Karpas-422 (cell line): ENCODE measurements around the gene FSIP1. TPM values are rescaled to one million over a fixed set of nuclear protein-coding genes. Genes with fewer than 3 reads are reported as not detected.

Experiments used
- DNase-seq: peaks from one replicate; pipeline ENCODE4 v3.0.0-alpha.2; 2015
- H2AFZ ChIP-seq: fragments of 200-600 bp; sonication (generic); 2 replicates; pipeline ENCODE4 v1.6.1; 2014; ENCODE audit warnings: antibody characterized with exemption, low read length, mixed read lengths
- H3K27ac ChIP-seq: fragments of 200-600 bp; sonication (generic); 2 replicates; pipeline ENCODE4 v1.5.1; 2014; ENCODE audit warnings: mild to moderate bottlenecking, low read length, moderate library complexity
- H3K27me3 ChIP-seq: fragments of 200-600 bp; sonication (generic); 2 replicates; pipeline ENCODE4 v1.6.1; 2014; ENCODE audit warnings: low read length, mixed read lengths
- H3K36me3 ChIP-seq: fragments of 200-600 bp; sonication (generic); 2 replicates; pipeline ENCODE4 v1.6.1; 2014; ENCODE audit warnings: low read length, mixed read lengths; ENCODE audit not compliant: insufficient read depth
- H3K4me1 ChIP-seq: fragments of 200-600 bp; sonication (generic); 2 replicates; pipeline ENCODE4 v1.6.1; 2014; ENCODE audit warnings: mild to moderate bottlenecking, low read length, mixed read lengths
- H3K4me2 ChIP-seq: fragments of 200-600 bp; sonication (generic); 2 replicates; pipeline ENCODE4 v1.6.1; 2014; ENCODE audit warnings: low read length, low read depth, mild to moderate bottlenecking; ENCODE audit not compliant: poor library complexity, severe bottlenecking
- H3K4me3 ChIP-seq: fragments of 200-600 bp; sonication (generic); 2 replicates; pipeline ENCODE4 v1.5.1; 2014; ENCODE audit warnings: mild to moderate bottlenecking, antibody characterized with exemption, low read length, mixed read lengths
- H3K79me2 ChIP-seq: fragments of 200-600 bp; sonication (generic); 2 replicates; pipeline ENCODE4 v1.6.1; 2014; ENCODE audit warnings: mild to moderate bottlenecking, low read length, mixed read lengths
- H3K9ac ChIP-seq: fragments of 200-600 bp; sonication (generic); 2 replicates; pipeline ENCODE4 v1.6.0; 2014; ENCODE audit warnings: low read length
- H3K9me2 ChIP-seq: fragments of 200-600 bp; sonication (generic), shearing (Covaris generic); replicated peaks from 2 replicates; pipeline ENCODE4 v1.6.0; 2014; ENCODE audit warnings: mild to moderate bottlenecking, low read length, moderate library complexity; ENCODE audit not compliant: insufficient read depth
- H3K9me3 ChIP-seq: fragments of 300-700, 200-600 bp; sonication (generic); 2 replicates; pipeline ENCODE4 v1.6.1; 2014; ENCODE audit warnings: low read length, mixed read lengths
- H4K20me1 ChIP-seq: fragments of 200-600 bp; sonication (generic); 2 replicates; pipeline ENCODE4 v1.6.1; 2014; ENCODE audit warnings: mild to moderate bottlenecking, antibody characterized with exemption, low read length, low read depth; ENCODE audit not compliant: insufficient read depth
- total RNA-seq: library from RNA; depleted of rRNA; stranded (reverse); fragments of >200 nt; shearing (Covaris generic); gene quantifications from 2 replicates; pipeline ENCODE4 v1.2.3, GENCODE V29; 2014; ENCODE audit warnings: low replicate concordance

The FSIP1 gene
- total RNA-seq, 1 experiment from 2014 or later: 0.07 TPM

DNA sequence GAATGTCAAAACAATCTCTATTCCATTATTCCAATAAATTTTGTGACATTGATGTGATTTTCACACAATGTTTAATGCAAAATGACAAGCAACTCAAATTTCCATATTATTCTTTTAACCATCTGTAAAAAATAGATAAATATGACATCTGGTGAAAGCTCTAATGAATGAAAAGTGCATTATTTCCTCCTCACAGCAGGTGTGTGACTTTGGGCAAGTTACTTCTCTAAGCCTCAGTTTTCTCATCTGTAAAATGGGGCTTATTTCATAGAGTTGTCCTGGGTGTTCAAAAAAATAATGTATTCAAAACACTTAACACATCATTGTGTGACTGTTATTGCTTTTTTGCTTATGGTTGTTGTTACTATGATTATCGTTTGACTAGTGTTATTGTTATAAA is 131.3 kb downstream of the FSIP1 start:
- Histone ChIP-seq H3K9me3 (no peaks in the 10 kb centered on the region), H3K4me3 (no peak overlapping the region), H3K9me2 (no peaks in the 10 kb centered on the region), H4K20me1 (no peaks in the 10 kb centered on the region), H3K27ac (no peak overlapping the region), H3K27me3 (no peaks in the 10 kb centered on the region), H3K4me1 (no peaks in the 10 kb centered on the region), H2AFZ (no peak overlapping the region), H3K9ac (no peak overlapping the region), H3K79me2 (no peaks in the 10 kb centered on the region), H3K4me2 (no peak overlapping the region), H3K36me3 (no peaks in the 10 kb centered on the region)
- no peak for DNase-seq

DNA sequence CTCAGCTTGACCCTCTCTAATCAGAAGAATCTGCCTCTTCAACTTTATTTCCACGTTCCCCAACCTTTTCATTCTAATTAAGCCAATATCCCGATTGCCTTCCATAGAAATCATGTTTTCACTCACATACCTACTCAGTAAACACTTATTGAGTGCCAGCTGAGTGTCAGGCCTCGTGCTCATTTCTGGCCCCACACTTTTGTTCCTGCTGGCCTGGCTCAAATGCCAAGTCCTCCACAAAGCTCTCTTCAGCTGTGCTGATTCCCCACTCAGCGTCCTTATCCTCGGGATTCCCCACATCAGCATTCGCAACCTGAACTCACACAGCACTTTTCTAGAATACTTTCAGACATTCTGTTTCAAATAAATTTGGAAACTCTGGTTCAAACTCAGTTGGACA is 132.9 kb downstream of the FSIP1 start:
- Histone ChIP-seq H4K20me1 (no peaks in the 10 kb centered on the region), H3K4me2 (no peak overlapping the region), H3K79me2 (no peaks in the 10 kb centered on the region), H3K27ac (no peak overlapping the region), H3K27me3 (no peaks in the 10 kb centered on the region), H3K4me3 (no peak overlapping the region), H3K36me3 (no peaks in the 10 kb centered on the region), H3K4me1 (no peaks in the 10 kb centered on the region), H3K9me2 (no peaks in the 10 kb centered on the region), H3K9ac (no peak overlapping the region), H3K9me3 (no peaks in the 10 kb centered on the region), H2AFZ (no peak overlapping the region)
- DNase-seq: no peak

DNA sequence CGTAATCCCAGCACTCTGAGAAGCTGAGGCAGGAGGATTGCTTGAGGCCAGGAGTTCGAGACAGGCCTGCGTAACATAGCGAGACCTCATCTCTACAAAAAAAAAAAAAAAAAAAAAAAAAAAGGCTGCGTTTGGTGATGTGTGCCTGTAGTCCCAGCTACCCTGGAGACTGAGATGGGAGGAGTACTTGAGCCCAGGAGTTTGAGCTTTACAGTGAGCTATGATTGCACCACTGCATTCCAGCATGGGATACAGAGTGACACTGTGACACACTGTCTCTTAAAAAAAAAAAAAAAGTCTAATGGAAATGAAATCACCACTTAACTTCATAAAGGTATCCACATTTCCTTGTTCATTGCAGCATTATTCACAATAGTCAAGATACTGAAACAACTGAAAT is 136.2 kb downstream of the FSIP1 start:
- H3K9me3 ChIP-seq: no peaks in the 10 kb centered on the region
- H3K27me3 ChIP-seq: no peaks in the 10 kb centered on the region
- no peaks in the 10 kb centered on the region for H3K4me1 ChIP-seq
- no peaks in the 10 kb centered on the region for H3K79me2 ChIP-seq
- H2AFZ ChIP-seq: no peak overlapping the region
- H3K9ac ChIP-seq: no peak overlapping the region
- H3K4me2 ChIP-seq: no peak overlapping the region
- DNase-seq: no peak
- H3K27ac ChIP-seq: no peak overlapping the region
- H3K36me3 ChIP-seq: no peaks in the 10 kb centered on the region
- no peaks in the 10 kb centered on the region for H3K9me2 ChIP-seq
- no peak overlapping the region for H3K4me3 ChIP-seq
- H4K20me1 ChIP-seq: no peaks in the 10 kb centered on the region

DNA sequence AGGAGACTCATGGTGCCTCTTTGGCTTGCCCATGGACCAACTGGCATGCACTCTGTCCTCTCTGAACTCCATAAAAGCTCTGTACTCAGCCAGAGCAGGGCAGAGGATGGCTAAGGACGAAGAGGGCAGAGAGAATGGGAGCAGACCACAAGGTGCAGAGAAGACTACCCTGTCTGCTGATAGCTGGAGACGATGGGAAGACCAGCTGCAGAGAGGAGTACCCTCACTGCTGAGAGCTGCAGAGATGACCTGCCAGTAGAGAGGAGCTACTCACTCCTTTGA is 136.7 kb downstream of the FSIP1 start:
- H2AFZ ChIP-seq: no peak overlapping the region
- H3K27ac ChIP-seq: no peak overlapping the region
- no peaks in the 10 kb centered on the region for H3K9me3 ChIP-seq
- H3K27me3 ChIP-seq: no peaks in the 10 kb centered on the region
- no peaks in the 10 kb centered on the region for H3K36me3 ChIP-seq
- no peak overlapping the region for H3K9ac ChIP-seq
- H3K4me2 ChIP-seq: no peak overlapping the region
- no peaks in the 10 kb centered on the region for H3K4me1 ChIP-seq
- no peak for DNase-seq
- no peaks in the 10 kb centered on the region for H3K9me2 ChIP-seq
- no peaks in the 10 kb centered on the region for H4K20me1 ChIP-seq
- no peak overlapping the region for H3K4me3 ChIP-seq
- no peaks in the 10 kb centered on the region for H3K79me2 ChIP-seq

DNA sequence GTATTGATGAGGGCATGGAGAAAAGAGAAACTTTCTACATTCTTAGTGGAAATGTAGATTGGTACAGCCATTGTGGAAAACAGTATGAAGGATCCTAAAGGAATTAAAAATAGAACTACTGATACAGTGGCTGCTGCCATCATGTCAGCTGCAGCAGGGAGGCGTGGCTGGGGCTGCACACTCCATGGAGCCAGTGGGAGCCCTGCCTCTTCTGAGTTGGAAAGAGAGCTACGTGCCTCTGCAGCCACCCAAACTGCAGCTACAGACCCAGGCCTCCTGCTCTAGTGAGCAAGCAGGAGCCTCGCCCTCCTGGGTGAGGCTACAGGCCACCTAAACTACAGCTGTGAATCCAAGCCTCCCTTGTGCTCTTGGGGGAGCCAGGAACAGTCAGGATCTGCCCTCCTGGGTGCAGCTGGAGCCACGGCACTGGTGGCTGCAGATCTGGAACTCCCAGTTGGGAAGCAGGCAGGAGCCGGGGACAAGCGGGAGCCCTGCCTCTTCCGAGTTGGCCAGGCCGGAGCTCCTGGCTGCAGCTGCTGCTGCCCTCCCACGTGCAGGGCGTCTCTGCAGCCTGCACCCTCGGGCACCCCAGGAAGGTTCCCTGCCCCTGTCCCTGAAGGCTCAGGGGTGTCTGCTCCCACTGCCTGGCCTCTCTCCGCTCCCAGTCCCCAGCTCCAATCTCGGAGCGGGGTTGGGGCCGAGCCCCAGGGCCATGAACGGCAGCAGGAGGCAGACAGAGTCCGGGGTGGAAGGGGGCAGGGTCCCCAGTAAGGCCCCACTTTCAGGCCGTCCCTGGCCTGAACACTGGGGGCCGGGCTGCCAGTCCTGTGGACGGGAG is 137.3 kb downstream of the FSIP1 start:
- Histone ChIP-seq H3K27ac (no peak overlapping the region), H3K4me3 (no peak overlapping the region), H4K20me1 (no peaks in the 10 kb centered on the region), H3K9ac (no peak overlapping the region), H3K4me1 (no peaks in the 10 kb centered on the region), H3K4me2 (no peak overlapping the region), H3K27me3 (no peaks in the 10 kb centered on the region), H3K9me2 (no peaks in the 10 kb centered on the region), H2AFZ (no peak overlapping the region), H3K79me2 (no peaks in the 10 kb centered on the region), H3K9me3 (no peaks in the 10 kb centered on the region), H3K36me3 (no peaks in the 10 kb centered on the region)
- no peak for DNase-seq

DNA sequence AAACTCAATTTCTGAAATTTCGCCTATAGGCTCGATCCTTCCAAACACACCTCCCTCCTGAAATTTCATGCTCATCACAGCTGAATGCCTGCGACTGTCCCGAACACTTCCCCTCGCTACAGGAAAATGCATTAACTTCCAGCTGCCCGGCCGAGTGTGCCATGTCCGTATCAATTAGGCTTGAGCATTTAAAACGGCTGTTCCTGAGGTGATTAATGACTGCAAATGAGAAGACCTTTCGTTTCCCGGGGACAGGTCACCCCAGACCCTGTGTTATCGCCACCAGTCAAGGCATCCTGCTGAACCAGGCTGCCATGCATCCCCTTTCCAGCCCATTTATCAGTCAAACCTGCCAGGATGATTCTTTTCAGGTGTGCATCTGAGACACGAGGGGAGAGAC is 138.5 kb downstream of the FSIP1 start:
- Histone ChIP-seq H3K9me3 (no peaks in the 10 kb centered on the region), H4K20me1 (no peaks in the 10 kb centered on the region), H3K27ac (no peak overlapping the region), H3K79me2 (no peaks in the 10 kb centered on the region), H3K4me2 (no peak overlapping the region), H3K9ac (no peak overlapping the region), H3K9me2 (no peaks in the 10 kb centered on the region), H3K27me3 (no peaks in the 10 kb centered on the region), H3K4me1 (no peaks in the 10 kb centered on the region), H3K4me3 (no peak overlapping the region), H3K36me3 (no peaks in the 10 kb centered on the region), H2AFZ (no peak overlapping the region)
- DNase-seq: no peak

DNA sequence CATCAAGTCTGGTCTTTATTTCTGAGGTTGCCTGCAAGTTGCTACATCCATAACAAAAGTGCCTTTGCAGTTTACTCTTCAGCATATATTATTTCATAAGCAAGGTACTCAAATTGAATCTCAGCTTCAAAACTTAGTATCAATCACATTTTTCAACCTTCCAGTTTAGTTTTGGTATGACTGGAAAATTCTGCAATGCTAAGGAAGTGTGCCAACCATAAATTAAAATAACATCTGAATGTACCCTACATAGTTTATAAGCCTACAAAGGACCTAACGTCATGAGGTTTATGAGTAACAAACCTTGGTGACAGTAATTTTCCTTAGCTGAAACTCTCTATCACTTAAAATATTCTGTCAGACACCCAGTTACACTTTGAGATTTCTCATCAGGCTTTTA is 138.9 kb downstream of the FSIP1 start:
- no peaks in the 10 kb centered on the region for H3K36me3 ChIP-seq
- no peaks in the 10 kb centered on the region for H4K20me1 ChIP-seq
- no peaks in the 10 kb centered on the region for H3K9me2 ChIP-seq
- H2AFZ ChIP-seq: no peak overlapping the region
- no peak for DNase-seq
- H3K4me3 ChIP-seq: no peak overlapping the region
- H3K4me1 ChIP-seq: no peaks in the 10 kb centered on the region
- H3K4me2 ChIP-seq: no peak overlapping the region
- no peaks in the 10 kb centered on the region for H3K79me2 ChIP-seq
- H3K9ac ChIP-seq: no peak overlapping the region
- no peak overlapping the region for H3K27ac ChIP-seq
- H3K27me3 ChIP-seq: no peaks in the 10 kb centered on the region
- H3K9me3 ChIP-seq: no peaks in the 10 kb centered on the region

DNA sequence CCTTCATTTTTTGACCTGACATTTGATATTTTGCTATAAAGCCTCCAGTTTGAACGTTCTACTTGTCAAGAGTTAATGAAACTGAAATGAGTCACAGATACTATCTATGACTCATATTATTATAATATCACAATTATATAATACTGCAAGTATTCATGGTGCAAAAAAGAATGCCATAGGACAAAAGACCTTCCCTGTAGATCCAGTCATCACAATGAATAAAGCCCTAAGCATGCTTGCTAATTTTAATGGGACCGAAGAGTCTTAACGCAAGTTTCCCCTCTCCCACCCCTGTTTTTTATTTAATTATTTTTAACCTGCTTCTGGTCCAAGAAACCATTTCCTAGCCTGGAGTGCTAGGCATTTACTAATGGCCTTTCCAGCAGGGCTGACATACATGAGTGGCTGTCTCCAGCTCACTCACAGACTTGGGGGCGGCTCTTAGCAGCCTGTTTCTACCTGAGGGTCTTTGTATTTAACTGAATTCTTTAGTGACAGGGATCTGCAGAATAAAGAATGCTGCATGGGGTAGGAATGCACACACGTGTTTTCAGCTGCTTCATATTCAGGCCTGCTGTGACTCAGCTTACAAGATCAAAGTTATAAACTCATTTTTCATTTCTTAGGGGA is 140.5 kb downstream of the FSIP1 start:
- H2AFZ ChIP-seq: no peak overlapping the region
- no peak overlapping the region for H3K4me2 ChIP-seq
- no peak overlapping the region for H3K9ac ChIP-seq
- H3K36me3 ChIP-seq: no peaks in the 10 kb centered on the region
- no peaks in the 10 kb centered on the region for H3K9me3 ChIP-seq
- H3K9me2 ChIP-seq: no peaks in the 10 kb centered on the region
- H3K27me3 ChIP-seq: no peaks in the 10 kb centered on the region
- no peaks in the 10 kb centered on the region for H3K79me2 ChIP-seq
- no peak overlapping the region for H3K4me3 ChIP-seq
- H3K4me1 ChIP-seq: peaks cover 4% of the 10 kb centered on the region; the same call in 1 of the 2 replicates
- H4K20me1 ChIP-seq: no peaks in the 10 kb centered on the region
- DNase-seq: no peak
- no peak overlapping the region for H3K27ac ChIP-seq
